ENCODE results near the gene ELFN1. TPM values are rescaled to one million over a fixed set of nuclear protein-coding genes. Genes with fewer than 3 reads are reported as not detected.
A peak's percentile ranks its signal among the peaks of the same experiment; 100 is the strongest.

Gene ELFN1
- polyA plus RNA-seq, 1 of the 3 experiments (the other 2 are of a cell fraction): 0.05 TPM

GRCh38 chr7:1700086-1700485 is 30.0 kb downstream of the ELFN1 start (continued):
- no peak for TF ChIP-seq CTCF (IDR thresholded peaks at IDR 0.05)
- TF ChIP-seq MEF2A (IDR thresholded peaks at IDR 0.05; ENCODE audit: borderline replicate concordance, low read depth): no peak
- TF ChIP-seq RCOR1 (IDR thresholded peaks at IDR 0.05; ENCODE audit: low read length): no peak

DNA sequence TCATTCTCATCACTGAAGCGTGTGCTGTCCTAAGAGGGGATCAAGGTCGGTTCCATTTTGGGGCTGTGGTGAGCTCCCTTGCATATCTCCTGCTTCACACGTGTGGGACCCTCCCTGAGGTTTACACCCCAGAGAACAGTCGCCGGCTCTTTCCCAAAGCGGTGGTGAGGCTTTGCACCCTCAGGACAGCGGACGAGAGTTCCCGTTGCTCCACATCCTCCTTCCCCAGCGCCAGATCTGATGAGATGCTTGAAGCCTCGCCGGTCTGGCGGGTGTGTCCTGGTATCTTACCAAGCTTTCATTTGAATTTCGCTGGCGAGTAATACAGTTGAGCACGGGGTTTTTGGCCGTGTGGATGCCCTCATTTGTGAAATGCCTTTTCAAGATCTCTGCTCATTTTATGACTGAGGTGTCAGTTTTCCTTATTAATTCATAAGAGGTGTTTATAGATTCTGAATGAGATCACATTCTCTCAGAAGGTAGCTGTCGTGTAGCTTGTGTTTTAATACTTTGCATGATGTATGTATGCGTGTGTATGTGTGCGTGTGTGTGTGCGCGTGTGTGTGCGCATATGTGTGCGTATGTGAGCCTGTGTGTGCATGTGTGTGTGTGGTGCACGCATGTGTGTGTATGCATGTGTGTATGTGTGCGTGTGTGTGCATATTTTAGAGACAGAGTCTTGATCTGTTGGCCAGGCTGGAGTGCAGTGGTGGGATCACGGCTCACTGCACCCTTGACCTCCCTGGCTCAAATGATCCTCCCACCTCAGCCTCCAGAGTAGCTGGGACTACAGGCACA is 30.7 kb downstream of the ELFN1 start:
- 73% methylated on average over 27 of the region's 27 CpGs for WGBS (ENCODE audit: low lambda C conversion rate)
- no peak overlapping the region for H3K27ac ChIP-seq (ENCODE audit: low read depth in 2 of 2, low read length in 1 of 2)
- CTCF ChIA-PET: interaction anchor here (0.7 to 1.7 kb wide), 5 partner anchors 12 to 1419 kb away, joined by 3 to 4 read pairs (median 3); no protein-coding TSS in a partner anchor
- H3K9ac ChIP-seq: no peak overlapping the region
- H3K9me3 ChIP-seq: no peaks in the 10 kb centered on the region; the same call in 1 of the 2 replicates
- no peaks in the 10 kb centered on the region for H3K9me2 ChIP-seq
- H4K20me1 ChIP-seq (ENCODE audit: insufficient read depth): no peaks in the 10 kb centered on the region
- POLR2A ChIA-PET: no interaction called here
- H3F3A ChIP-seq (replicated peaks; ENCODE audit: insufficient read depth): no peaks in the 10 kb centered on the region
- H3K4me1 ChIP-seq (ENCODE audit: control insufficient read depth in 1 of 2, insufficient read depth in 2 of 2, low read depth in 1 of 2, low read length in 1 of 2): peaks cover 0 to 11% of the 10 kb centered on the region in 2 experiments; a peak in 1 of 4 replicates
- no peak overlapping the region for H3K4me3 ChIP-seq (ENCODE audit: low read depth in 2 of 2, low read length in 1 of 2)
- no peaks in the 10 kb centered on the region for H3K79me2 ChIP-seq (ENCODE audit: insufficient read depth)
- DNase-seq: peak; percentile 11
- no peak overlapping the region for H3K4me2 ChIP-seq
- no peaks in the 10 kb centered on the region for H3K36me3 ChIP-seq (replicated peaks in 1 of 2; ENCODE audit: control insufficient read depth in 1 of 2, insufficient read depth in 2 of 2, low read length in 1 of 2)
- no peak overlapping the region for H2AFZ ChIP-seq (ENCODE audit: low read depth)
- peaks cover 10% of the 10 kb centered on the region; the same call in 1 of the 2 replicates for H3K27me3 ChIP-seq (ENCODE audit: insufficient read depth)
- TF ChIP-seq FOSL2 (IDR thresholded peaks at IDR 0.05; ENCODE audit: borderline replicate concordance, low read depth) (no peak), FOXJ3 (CRISPR knock-in tag; IDR thresholded peaks at IDR 0.05) (no peak), GABPA (IDR thresholded peaks at IDR 0.05; ENCODE audit: low read depth) (no peak), SMC3 (IDR thresholded peaks at IDR 0.05; ENCODE audit: low read depth, low read length) (no peak), TEAD4 (IDR thresholded peaks at IDR 0.05; ENCODE audit: borderline replicate concordance, insufficient read depth) (no peak), RFX5 (IDR thresholded peaks at IDR 0.05; ENCODE audit: low read length) (no peak), MEF2A (IDR thresholded peaks at IDR 0.05; ENCODE audit: borderline replicate concordance, low read depth) (no peak), MAX (IDR thresholded peaks at IDR 0.05; ENCODE audit: low read depth) (no peak), NRF1 (IDR thresholded peaks at IDR 0.05; ENCODE audit: low read depth, low read length) (no peak), CTCF (IDR thresholded peaks at IDR 0.05) (no peak)
- TF ChIP-seq, protein P1, sequence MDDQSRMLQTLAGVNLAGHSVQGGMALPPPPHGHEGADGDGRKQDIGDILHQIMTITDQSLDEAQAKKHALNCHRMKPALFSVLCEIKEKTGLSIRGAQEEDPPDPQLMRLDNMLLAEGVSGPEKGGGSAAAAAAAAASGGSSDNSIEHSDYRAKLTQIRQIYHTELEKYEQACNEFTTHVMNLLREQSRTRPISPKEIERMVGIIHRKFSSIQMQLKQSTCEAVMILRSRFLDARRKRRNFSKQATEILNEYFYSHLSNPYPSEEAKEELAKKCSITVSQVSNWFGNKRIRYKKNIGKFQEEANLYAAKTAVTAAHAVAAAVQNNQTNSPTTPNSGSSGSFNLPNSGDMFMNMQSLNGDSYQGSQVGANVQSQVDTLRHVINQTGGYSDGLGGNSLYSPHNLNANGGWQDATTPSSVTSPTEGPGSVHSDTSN (IDR thresholded peaks at IDR 0.05): no peak
- TF ChIP-seq, protein P2, sequence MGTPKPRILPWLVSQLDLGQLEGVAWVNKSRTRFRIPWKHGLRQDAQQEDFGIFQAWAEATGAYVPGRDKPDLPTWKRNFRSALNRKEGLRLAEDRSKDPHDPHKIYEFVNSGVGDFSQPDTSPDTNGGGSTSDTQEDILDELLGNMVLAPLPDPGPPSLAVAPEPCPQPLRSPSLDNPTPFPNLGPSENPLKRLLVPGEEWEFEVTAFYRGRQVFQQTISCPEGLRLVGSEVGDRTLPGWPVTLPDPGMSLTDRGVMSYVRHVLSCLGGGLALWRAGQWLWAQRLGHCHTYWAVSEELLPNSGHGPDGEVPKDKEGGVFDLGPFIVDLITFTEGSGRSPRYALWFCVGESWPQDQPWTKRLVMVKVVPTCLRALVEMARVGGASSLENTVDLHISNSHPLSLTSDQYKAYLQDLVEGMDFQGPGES (IDR thresholded peaks at IDR 0.05; ENCODE audit: low read depth, low read length): no peak
- TF ChIP-seq, protein P3, sequence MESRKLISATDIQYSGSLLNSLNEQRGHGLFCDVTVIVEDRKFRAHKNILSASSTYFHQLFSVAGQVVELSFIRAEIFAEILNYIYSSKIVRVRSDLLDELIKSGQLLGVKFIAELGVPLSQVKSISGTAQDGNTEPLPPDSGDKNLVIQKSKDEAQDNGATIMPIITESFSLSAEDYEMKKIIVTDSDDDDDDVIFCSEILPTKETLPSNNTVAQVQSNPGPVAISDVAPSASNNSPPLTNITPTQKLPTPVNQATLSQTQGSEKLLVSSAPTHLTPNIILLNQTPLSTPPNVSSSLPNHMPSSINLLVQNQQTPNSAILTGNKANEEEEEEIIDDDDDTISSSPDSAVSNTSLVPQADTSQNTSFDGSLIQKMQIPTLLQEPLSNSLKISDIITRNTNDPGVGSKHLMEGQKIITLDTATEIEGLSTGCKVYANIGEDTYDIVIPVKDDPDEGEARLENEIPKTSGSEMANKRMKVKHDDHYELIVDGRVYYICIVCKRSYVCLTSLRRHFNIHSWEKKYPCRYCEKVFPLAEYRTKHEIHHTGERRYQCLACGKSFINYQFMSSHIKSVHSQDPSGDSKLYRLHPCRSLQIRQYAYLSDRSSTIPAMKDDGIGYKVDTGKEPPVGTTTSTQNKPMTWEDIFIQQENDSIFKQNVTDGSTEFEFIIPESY (IDR thresholded peaks at IDR 0.05; ENCODE audit: borderline replicate concordance, low read depth): no peak
